GM21390 (cell line): ENCODE measurements around the gene PARK7.
"Not testable (repeated sequence)": the region's sequence is repeated elsewhere in the genome, so short reads cannot be mapped to it uniquely, and the experiment has no call there.

Experiments
- ATAC-seq: cut with Tn5 transposase; IDR thresholded peaks from one replicate; pipeline ENCODE4 v1.9.1; 2021; ENCODE audit not compliant: unreplicated experiment

PARK7 gene

DNA sequence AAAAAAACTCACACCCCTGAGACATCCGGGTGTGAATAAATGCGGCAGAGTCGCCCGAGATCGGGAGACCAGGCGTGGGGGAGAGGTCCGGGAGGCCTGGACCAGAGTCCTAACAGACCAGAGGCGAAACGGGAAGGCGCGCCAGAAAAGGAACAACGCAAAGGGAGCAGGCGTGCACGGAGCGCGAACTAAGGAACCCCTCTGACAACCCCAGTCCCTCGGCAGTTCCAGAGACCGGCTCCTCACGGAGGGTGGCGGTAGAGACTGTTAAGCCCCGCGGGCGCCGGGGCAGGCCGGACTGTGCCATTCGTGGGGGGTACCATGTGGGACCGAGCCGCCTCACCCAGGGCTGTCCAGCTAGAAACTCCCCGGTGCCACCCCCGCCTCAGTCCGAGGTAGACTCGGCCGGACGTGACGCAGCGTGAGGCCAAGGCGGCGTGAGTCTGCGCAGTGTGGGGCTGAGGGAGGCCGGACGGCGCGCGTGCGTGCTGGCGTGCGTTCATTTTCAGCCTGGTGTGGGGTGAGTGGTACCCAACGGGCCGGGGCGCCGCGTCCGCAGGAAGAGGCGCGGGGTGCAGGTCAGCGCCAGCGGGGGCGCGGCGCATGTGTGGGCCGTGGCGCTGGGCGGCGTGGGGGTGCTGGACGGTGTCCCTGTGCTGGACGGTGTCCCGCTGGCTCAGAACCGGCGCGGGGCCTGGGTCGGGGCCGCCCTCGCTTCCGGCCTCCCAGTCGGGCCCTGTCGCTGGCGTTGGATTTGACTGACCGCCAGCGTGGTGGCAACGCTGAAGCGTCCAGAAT lies at the start of gene PARK7:
Gene PARK7, plus strand, starts transcription at position 496 of the 798 bp plus-strand sequence. CDS start 1,075 bp downstream, outside the sequence.
- ATAC-seq: peak; percentile 89

DNA sequence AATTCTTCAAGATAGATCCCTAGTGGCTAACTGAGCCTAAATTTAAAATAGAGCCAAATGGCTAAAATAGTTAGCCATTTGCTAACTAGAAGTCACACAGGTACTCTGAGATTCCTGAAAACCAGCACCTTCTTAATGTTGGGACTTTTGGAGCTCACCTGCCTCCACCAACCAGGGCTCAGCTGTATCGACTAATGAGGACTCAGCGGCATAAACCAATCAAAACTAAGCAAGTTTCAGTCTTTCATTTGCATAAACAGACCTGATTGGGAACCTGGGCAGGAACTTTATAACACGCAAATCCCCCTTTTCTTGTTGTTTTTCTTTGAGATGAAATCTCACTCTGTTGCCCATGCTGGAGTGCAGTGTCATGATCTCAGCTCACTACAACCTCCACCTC lies 49.4 kb upstream of the PARK7 start:
- ATAC-seq: no peak

DNA sequence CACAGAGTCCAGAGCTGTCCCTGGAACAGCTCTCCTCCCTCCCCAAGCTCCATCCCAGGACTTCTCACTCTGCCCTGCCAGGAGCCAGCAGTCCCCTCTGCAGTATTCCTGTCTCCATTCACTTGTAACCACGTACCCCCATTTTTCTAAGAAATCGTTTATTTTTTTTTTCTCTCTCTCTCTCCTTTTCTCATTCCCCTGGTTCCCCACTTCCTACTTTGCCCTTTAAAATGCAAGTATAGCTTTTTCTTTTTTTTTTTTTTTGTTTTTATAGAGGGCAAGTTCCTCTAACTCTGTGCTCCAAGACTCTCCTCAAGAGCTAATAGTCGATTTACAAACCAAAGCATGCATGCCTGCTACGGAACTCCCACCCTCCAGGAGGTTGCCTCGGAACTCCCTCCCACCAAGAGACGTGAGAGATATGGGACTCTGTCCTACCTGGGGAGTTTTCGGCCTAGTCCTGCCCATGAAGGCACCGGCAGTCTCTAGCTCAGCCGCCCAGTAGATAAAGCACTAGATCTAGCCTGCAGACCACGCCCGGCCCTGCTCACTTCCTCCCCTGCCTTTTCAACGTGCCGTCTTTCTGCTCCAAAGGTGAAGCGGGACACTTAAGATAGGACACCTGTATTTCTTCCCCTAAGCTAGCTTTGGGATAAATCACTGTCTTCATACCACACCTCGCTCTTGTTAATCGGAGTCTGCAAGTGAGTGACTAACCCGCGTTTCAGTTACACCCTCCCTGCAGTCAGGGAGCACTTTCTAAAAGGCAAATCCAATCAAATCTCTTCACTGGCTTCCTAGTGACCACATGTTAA lies 48.6 kb upstream of the PARK7 start:
- no peak for ATAC-seq

DNA sequence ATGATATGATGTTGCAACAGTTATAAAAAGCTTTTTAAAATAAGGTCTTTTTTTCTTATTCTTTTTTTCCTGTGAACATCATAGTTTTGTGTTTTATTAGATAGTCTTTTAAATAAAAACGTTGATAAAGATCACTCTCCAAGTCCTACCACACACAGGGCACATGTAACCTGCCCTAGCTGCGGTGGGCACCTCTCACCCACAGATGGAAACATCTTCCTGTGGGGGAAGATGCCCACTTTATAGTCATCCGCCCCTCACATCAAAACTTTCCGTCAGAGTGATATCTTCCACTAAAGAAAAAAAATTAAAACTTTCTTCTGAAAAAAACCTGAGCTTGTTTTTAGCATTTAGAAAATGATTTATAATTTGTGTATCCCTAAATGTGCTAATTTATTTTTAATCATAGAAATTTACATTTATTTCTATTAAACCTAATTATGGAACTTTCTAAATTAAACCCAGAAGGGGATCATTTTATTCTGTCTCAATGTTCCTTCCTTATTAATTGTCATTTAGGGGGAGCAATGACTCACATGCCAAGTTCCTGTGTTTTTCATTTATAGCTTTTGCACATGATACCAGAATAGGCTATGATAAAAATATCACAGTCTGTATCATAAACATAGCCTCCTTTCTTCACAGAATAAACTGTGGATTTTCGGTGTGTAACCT lies 45.5 kb upstream of the PARK7 start:
- ATAC-seq: no peak

DNA sequence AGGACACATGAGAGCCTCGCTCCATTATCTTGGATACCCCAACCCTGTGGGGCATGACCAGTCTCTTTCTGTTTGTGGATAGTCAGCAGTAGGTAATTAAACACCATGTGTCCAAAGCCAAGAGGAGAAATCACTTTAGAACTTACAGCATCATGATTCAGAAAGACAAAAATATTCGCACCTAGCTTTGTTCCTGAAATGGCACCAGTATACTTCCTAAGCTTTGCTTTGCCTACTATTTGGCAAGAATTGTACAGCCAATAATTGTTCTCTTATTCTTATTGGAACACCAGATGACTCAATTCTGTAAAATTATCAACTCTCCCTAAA lies 45.0 kb upstream of the PARK7 start:
- ATAC-seq: no peak

DNA sequence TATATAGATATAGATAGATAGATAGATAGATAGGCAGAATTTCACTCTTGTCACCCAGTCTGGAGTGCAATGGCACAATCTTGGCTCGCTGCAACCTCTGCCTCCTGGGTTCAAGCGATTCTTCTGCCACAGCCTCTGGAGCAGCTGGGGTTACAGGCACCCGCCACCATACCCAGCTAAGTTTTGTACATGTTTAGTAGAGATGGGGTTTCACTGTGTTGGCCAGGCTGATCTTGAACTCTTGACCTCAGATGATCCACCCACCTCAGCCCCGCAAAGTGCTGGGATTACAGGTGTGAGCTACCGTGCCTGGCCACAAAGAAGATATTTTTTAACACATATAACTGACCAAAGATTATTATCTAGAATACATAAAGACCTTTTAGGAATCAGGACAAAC lies 43.5 kb upstream of the PARK7 start:
- ATAC-seq: not testable (repeated sequence)

DNA sequence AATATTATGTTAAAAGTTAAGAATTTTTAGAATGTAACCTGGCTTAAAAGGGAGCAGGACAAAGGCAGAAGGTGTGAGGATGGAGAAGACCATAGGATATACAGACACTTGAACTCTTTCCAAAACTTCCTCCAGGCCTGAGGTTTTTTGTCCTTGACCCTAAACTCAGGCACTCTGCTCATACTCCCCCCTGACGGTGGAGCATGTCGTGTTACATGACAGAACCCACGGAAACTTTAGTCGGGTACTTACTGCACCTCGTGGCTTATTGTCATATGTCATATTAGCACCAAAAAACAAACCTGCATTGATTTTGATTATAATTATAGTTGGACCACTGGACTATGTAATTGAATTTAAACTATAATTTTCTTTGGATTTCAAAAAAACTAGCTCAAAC lies 41.6 kb upstream of the PARK7 start:
- no peak for ATAC-seq

DNA sequence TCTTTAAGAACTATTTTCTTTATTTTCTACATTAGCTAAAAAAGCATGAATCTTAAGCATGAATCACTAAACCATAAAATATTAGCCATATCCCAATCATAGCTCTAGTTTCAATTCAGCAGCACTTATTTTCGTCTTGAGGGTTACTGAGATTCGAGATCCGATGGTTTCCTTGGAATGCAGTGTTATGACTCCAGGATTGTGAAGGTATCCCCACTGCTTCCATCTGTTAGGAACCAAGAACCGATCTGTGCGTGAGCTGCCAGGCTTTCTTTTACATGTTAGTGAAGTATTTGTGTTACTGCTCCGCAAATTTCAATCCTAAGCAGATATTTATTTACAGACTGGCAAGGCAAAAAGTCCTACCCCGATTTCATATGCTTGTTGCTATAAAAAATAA lies 39.7 kb upstream of the PARK7 start:
- no peak for ATAC-seq

DNA sequence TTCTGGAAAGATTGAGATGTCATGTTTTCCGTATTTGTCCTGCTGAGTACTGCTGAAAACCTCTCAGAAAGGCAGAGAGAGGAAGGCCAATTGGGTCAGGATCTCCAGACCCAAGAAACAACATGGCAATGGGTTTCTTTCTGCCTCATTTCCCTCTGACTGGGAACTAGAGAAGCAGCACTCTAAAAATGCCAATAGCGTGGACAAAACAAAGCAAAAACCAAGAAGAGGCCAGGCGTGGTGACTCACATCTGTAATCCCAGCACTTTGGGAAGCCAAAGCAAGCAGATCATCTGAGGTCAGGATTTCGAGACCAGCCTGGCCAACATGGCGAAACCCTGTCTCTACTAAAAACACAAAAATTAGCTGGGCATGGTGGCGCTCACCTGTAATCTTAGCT lies 39.2 kb upstream of the PARK7 start:
- no peak for ATAC-seq

DNA sequence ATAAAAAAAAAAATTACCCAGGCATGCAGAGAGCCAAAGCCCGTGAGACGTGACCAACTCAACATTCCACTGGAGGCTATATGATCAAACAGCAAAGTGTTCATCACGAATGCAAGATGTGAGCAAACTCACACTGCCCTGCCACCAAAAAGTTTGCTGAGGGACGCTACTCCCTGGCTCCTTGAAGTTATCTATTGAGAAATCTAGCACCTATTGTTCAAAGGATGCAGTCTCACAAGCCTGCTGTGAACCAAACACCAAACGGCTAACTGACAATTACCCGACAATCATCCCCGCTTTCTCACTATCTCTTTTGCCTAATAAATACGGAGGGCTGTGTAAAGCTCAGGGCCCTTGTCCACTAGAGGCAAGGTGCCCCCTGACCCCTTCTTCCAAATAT lies 34.5 kb upstream of the PARK7 start:
- not testable (repeated sequence) for ATAC-seq

DNA sequence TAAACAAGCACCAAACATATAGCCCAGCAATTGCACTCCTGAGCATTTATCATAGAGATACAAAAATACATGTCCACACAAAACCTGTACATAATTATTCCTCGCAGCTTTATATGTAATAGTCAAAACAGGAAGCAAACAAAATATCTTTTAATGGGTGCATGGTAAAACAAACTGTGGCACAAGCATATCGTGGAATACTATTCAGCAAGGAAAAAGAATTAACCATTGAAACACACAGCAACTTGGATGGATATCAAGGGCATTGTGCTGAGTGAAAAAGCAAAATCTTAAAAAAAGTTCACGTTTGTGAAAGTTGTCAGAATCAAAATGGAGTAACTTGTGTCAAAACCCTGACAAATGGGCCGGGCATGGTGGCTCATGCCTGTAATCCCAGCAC lies 33.3 kb upstream of the PARK7 start:
- no peak for ATAC-seq

DNA sequence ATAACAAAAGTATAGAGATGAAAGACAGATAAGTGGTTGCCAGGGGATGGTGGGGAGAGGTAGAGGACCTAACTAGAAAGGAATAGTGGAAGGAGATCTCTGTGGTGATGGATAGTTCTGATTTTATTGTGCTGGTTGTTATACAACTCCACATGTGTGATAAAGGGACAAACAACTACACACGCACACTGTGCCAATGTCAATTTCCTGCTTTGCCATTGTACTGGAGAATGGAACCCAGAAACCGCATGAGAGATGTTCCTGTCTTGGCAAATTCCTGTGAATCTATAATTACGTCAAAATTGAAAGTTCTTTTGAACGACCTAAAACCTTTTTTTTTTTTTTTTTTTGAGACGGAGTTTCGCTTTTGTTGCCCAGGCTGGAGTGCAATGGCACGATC lies 31.9 kb upstream of the PARK7 start:
- no peak for ATAC-seq

DNA sequence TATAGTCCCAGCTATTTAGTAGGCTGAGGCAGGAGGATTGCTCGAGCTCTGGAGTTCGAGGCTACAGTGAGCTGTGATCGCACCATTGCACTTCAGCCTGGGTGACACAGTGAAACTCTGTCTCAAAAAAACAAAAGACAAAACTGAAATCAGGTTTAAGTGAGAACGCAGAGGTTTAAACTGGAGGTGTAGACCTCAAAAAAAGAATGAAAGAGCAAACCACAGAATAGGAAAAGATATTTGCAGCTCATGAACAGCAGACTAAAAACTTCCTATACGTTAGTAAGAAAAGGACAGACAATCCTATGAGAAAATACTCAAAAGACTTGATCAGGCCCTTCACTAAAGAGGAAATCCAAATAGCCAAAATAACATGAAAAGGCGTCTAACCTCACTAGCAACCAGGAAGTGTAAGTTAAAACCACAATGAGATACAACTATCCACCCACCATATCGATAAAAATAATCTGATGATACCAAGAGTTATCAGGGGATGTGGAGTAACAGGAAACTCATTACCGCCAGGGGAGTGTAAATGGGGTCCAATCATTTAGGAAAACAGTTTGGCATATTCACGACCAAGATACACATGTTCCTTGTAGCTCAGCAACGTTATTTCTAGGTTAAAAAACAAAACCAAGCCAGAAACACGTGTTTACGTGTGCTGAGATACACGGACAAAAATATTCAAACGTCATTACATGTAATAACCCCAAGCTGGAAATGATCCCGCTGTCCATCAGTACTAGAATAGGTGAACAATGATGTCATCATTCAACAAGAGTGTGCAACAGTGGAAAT lies 30.7 kb upstream of the PARK7 start:
- ATAC-seq: no peak

DNA sequence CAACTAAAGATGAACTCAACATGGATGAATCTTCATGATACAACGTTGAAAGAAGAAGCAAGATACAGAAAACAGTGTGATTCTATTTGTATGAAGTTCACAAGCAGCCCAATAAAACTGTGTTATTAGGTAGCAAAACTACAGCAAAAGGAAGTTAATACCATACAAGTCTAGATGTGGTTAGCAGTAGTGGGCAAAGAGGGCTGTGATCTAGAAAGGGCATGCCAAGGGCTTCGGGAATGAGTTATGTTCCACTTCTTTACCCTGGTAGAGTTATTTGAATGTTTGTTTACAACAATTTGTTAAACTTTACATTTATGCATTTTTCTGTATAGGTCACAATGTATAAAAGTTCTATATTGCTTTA lies 30.1 kb upstream of the PARK7 start:
- ATAC-seq: no peak

DNA sequence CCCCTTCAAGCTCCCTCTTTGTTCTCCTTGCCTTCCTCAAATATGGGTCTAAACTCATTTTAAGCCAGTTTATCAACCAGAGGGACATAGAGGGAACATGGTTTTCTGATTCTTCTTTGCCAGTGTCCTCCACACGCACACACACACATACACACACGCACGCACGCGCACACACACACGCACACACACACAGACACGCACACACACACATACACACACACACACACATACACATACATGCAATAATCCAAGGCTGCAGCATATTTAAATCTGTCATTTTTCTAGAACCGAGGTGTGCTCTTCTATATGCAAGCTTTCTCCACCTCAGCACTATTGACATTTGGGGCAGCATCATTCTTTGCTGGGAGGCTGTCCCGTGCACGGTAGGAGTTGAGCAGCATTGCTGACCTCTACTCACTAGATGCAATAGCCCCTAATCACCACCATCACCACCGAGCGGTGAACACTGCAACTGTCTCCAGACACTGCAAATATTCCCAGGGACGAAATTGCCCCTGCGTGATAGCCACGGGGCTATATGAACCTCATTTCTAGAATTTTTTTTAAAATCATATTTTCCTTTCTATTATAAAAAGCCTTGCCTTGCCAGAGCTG lies 28.9 kb upstream of the PARK7 start:
- ATAC-seq: no peak

DNA sequence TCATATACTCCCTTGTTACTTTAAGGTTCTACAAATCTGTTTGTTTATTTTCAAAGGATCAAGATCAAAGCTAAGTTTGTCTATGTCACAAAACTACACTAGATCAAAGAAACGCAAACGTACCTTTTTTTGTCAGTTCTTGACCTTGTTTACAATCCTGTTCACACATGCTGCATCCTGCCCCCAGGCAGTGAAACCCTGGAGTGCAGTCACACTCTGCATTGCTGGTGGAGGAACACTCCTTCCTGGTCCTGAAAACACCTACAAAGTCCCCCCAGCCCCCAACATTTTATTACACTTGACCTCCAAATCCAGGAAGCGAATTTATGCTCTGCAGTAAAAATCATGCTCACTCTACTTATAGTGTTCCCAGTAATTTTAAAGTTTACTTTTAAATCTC lies 23.4 kb upstream of the PARK7 start:
- no peak for ATAC-seq

DNA sequence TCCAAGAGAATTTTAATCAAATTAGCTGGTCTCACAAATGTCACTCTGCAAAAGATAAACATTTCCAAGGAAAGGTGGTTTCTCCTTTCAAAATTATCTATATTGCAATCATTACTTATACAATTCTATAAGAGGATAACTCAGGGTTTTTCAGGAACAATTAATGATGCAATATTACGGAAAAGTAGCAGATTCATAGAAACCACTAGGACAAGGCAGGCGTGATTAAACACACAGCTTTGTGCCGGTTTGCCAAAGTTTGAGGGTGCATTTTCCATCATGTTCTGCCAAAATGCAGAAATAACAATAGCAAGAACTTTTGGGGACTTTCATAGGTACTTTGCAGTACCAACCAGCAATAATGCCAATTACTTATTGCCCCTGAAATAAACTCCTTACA lies 21.5 kb upstream of the PARK7 start:
- no peak for ATAC-seq

DNA sequence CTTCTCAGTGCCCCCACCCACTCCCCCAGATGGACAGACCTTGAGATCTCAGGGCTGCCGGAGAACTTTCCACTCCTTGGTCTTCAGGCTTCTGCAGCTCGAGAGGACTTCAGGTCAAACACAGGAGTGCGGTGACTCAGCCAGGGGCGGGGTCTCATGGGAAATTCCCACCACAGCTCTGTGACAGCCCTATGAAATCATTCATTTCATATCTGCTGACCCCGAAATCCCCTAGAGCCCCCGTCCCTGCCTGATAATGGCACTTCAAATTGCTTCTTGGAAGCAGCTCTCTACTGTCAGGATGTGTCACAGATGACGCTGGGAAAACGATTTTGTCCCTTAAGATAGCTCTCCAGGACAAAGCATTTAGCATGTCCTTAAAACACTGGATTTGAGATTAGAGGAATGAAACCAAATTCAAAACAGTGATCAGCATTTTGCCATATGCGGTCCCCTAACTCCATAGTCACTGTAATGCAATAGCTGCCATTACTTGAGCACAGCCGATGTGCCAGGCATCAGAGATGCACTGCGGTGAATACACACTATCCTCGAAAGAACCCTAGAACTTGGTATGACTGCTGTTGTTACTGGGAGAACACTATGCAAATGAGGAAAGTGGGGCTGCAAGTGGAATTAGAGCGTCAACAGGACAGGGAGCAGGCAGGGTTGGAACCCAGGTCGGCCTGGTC lies 20.6 kb upstream of the PARK7 start, which contains the start of gene TNFRSF9:
Gene TNFRSF9, minus strand, starts transcription at position 95 of the 692 bp plus-strand sequence. CDS start 845 bp downstream, outside the sequence.
- no peak for ATAC-seq

DNA sequence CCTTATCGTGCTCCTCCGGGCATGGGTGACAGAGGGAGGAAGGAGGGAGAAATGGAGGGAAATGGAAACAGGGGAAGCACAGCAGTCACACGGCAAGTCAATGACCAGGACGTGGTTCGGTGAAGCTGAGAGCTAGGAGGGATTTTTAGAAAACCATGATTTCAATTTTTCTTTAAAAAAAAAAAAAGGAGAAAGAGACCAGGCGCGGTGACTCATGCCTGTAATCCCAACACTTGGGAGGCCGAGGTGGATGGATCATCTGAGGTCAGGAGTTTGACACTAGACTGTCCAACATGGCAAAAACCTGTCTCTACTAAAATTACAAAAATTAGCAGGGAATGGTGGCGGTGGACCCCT lies 20.1 kb upstream of the PARK7 start:
- ATAC-seq: no peak
